Stimulated activated naive CD8-positive, alpha-beta T cell treated with anti-CD3 and anti-CD28 coated beads, Interleukin-15, Interleukin-2, amounts not matched to agents 100 ng/mL and 50 ng/mL, for 24 hours (primary cell): ENCODE data around the gene MS4A4A.
"Not testable (repeated sequence)": the region's sequence is repeated elsewhere in the genome, so short reads cannot be mapped to it uniquely, and the experiment has no call there.

Source experiments
- H3K27ac Mint-ChIP-seq: one replicate; pipeline ENCODE4 v1.8.0; 2021; ENCODE audit warnings: mild to moderate bottlenecking, mixed read lengths
- H3K27me3 Mint-ChIP-seq: one replicate; pipeline ENCODE4 v1.8.0; 2021; ENCODE audit warnings: mixed read lengths
- H3K36me3 Mint-ChIP-seq: one replicate; pipeline ENCODE4 v1.8.0; 2021; ENCODE audit warnings: low read depth, mixed read lengths
- H3K4me1 Mint-ChIP-seq: one replicate; pipeline ENCODE4 v1.8.0; 2021; ENCODE audit warnings: low read depth, mixed read lengths
- H3K4me3 Mint-ChIP-seq: one replicate; pipeline ENCODE4 v1.8.0; 2021; ENCODE audit warnings: mild to moderate bottlenecking, mixed read lengths
- H3K9me3 Mint-ChIP-seq: one replicate; pipeline ENCODE4 v1.8.0; 2021; ENCODE audit warnings: mixed read lengths

MS4A4A gene

GRCh38 chr11:60281485-60281884, 1.0 kb downstream of the MS4A4A start:
- H3K27ac Mint-ChIP-seq, result no peak overlapping the region
- peaks cover 5% of the 10 kb centered on the region for H3K9me3 Mint-ChIP-seq
- peaks cover 18% of the 10 kb centered on the region for H3K27me3 Mint-ChIP-seq
- H3K36me3 Mint-ChIP-seq, result no peaks in the 10 kb centered on the region
- H3K4me1 Mint-ChIP-seq, result no peaks in the 10 kb centered on the region
- no peak overlapping the region for H3K4me3 Mint-ChIP-seq

- H3K36me3 Mint-ChIP-seq, result no peaks in the 10 kb centered on the region
- H3K4me1 Mint-ChIP-seq, result no peaks in the 10 kb centered on the region
- H3K9me3 Mint-ChIP-seq, result no peaks in the 10 kb centered on the region
- H3K27me3 Mint-ChIP-seq, result peaks cover 18% of the 10 kb centered on the region
- H3K27ac Mint-ChIP-seq, result no peak overlapping the region
- no peak overlapping the region for H3K4me3 Mint-ChIP-seq
Measured at GRCh38 chr11:60282286-60282685, 1.8 kb downstream of the MS4A4A start.

GRCh38 chr11:60285411-60286126, 5.1 kb downstream of the MS4A4A start:
- not testable (repeated sequence) for H3K27ac Mint-ChIP-seq, H3K4me1 Mint-ChIP-seq, H3K9me3 Mint-ChIP-seq, H3K36me3 Mint-ChIP-seq, H3K4me3 Mint-ChIP-seq
- peaks cover 25% of the 10 kb centered on the region for H3K27me3 Mint-ChIP-seq

- no peaks in the 10 kb centered on the region for H3K4me1 Mint-ChIP-seq
- no peaks in the 10 kb centered on the region for H3K36me3 Mint-ChIP-seq
- peaks cover 21% of the 10 kb centered on the region for H3K27me3 Mint-ChIP-seq
- no peak overlapping the region for H3K4me3 Mint-ChIP-seq
- no peak overlapping the region for H3K27ac Mint-ChIP-seq
- H3K9me3 Mint-ChIP-seq, result peaks cover 3% of the 10 kb centered on the region
Measured at GRCh38 chr11:60288531-60288930, 8.1 kb downstream of the MS4A4A start.

- peaks cover 3% of the 10 kb centered on the region for H3K9me3 Mint-ChIP-seq
- no peaks in the 10 kb centered on the region for H3K4me1 Mint-ChIP-seq
- H3K27me3 Mint-ChIP-seq, result peaks cover 31% of the 10 kb centered on the region
- no peaks in the 10 kb centered on the region for H3K36me3 Mint-ChIP-seq
- H3K27ac Mint-ChIP-seq, result no peak overlapping the region
- no peak overlapping the region for H3K4me3 Mint-ChIP-seq
Measured at GRCh38 chr11:60292145-60292544, 11.7 kb downstream of the MS4A4A start.

GRCh38 chr11:60301178-60301577, 20.7 kb downstream of the MS4A4A start:
- Mint-ChIP-seq H3K27ac (no peak overlapping the region), H3K27me3 (peaks cover 35% of the 10 kb centered on the region), H3K4me3 (no peak overlapping the region), H3K4me1 (peaks cover 1% of the 10 kb centered on the region), H3K36me3 (no peaks in the 10 kb centered on the region), H3K9me3 (no peaks in the 10 kb centered on the region)

GRCh38 chr11:60301884-60302283, 21.4 kb downstream of the MS4A4A start:
- not testable (repeated sequence) for H3K4me1 Mint-ChIP-seq, H3K9me3 Mint-ChIP-seq

GRCh38 chr11:60303661-60304060, 23.2 kb downstream of the MS4A4A start:
- Mint-ChIP-seq H3K9me3 (no peaks in the 10 kb centered on the region), H3K27ac (no peak overlapping the region), H3K4me1 (peaks cover 24% of the 10 kb centered on the region), H3K4me3 (no peak overlapping the region), H3K36me3 (no peaks in the 10 kb centered on the region), H3K27me3 (peaks cover 31% of the 10 kb centered on the region)

More at GRCh38 chr11:60301884-60302283, 21.4 kb downstream of the MS4A4A start:
- H3K36me3 Mint-ChIP-seq, H3K4me3 Mint-ChIP-seq, H3K27ac Mint-ChIP-seq: not testable (repeated sequence)
- H3K27me3 Mint-ChIP-seq, result peaks cover 33% of the 10 kb centered on the region

- Mint-ChIP-seq H3K36me3 (no peaks in the 10 kb centered on the region), H3K27me3 (peaks cover 35% of the 10 kb centered on the region), H3K4me1 (peaks cover 39% of the 10 kb centered on the region), H3K27ac (peak overlapping the region; percentile 6), H3K4me3 (no peak overlapping the region), H3K9me3 (no peaks in the 10 kb centered on the region)
Measured at GRCh38 chr11:60305906-60306619, 25.6 kb downstream of the MS4A4A start.

- H3K27ac Mint-ChIP-seq, result peak overlapping the region; percentile 99
- H3K4me3 Mint-ChIP-seq, result peak overlapping the region; percentile 28
- no peaks in the 10 kb centered on the region for H3K36me3 Mint-ChIP-seq
- H3K4me1 Mint-ChIP-seq, result peaks cover 39% of the 10 kb centered on the region
- H3K27me3 Mint-ChIP-seq, result peaks cover 33% of the 10 kb centered on the region
- no peaks in the 10 kb centered on the region for H3K9me3 Mint-ChIP-seq
Measured at GRCh38 chr11:60307507-60308195, 27.2 kb downstream of the MS4A4A start.

- Mint-ChIP-seq H3K27ac (peak overlapping the region; percentile 52), H3K4me3 (no peak overlapping the region), H3K27me3 (peaks cover 23% of the 10 kb centered on the region), H3K4me1 (peaks cover 39% of the 10 kb centered on the region), H3K9me3 (no peaks in the 10 kb centered on the region), H3K36me3 (no peaks in the 10 kb centered on the region)
Measured at GRCh38 chr11:60310407-60310998, 30.0 kb downstream of the MS4A4A start.

- Mint-ChIP-seq H3K4me1 (peaks cover 9% of the 10 kb centered on the region), H3K36me3 (no peaks in the 10 kb centered on the region), H3K9me3 (peaks cover 11% of the 10 kb centered on the region), H3K4me3 (no peak overlapping the region), H3K27ac (no peak overlapping the region), H3K27me3 (peaks cover 30% of the 10 kb centered on the region)
Measured at GRCh38 chr11:60314635-60315321, 34.3 kb downstream of the MS4A4A start.

GRCh38 chr11:60315871-60316270, 35.4 kb downstream of the MS4A4A start:
- H3K4me3 Mint-ChIP-seq, result no peak overlapping the region
- peaks cover 3% of the 10 kb centered on the region for H3K4me1 Mint-ChIP-seq
- peaks cover 20% of the 10 kb centered on the region for H3K9me3 Mint-ChIP-seq
- H3K36me3 Mint-ChIP-seq, result no peaks in the 10 kb centered on the region
- H3K27ac Mint-ChIP-seq, result no peak overlapping the region
- H3K27me3 Mint-ChIP-seq, result peaks cover 25% of the 10 kb centered on the region

- Mint-ChIP-seq H3K4me3 (no peak overlapping the region), H3K27me3 (peaks cover 29% of the 10 kb centered on the region), H3K36me3 (no peaks in the 10 kb centered on the region), H3K9me3 (peaks cover 24% of the 10 kb centered on the region), H3K4me1 (peaks cover 3% of the 10 kb centered on the region), H3K27ac (no peak overlapping the region)
Measured at GRCh38 chr11:60316317-60316716, 35.9 kb downstream of the MS4A4A start.
